ENCODE data around the gene PDX1. TPM values are rescaled to one million over a fixed set of nuclear protein-coding genes. Genes with fewer than 3 reads are reported as not detected.

PDX1 gene
- polyA plus RNA-seq, 1 of the 3 experiments (the other 2 are of a cell fraction) = not detected

- 7% methylated on average over 4 of the region's 4 CpGs for WGBS (ENCODE audit: low lambda C conversion rate)
- Histone ChIP-seq H3K9me3 (no peaks in the 10 kb centered on the region), H3K9me2 (no peaks in the 10 kb centered on the region), H3K4me1 (ENCODE audit: control insufficient read depth in 1 of 2, insufficient read depth in 2 of 2, low read depth in 1 of 2, low read length in 1 of 2) (no peaks in the 10 kb centered on the region), H2AFZ (ENCODE audit: low read depth) (no peak overlapping the region), H3K4me3 (ENCODE audit: low read depth in 2 of 2, low read length in 1 of 2) (no peak overlapping the region), H3K9ac (no peak overlapping the region), H3K79me2 (ENCODE audit: insufficient read depth) (no peaks in the 10 kb centered on the region), H3F3A (replicated peaks; ENCODE audit: insufficient read depth) (no peaks in the 10 kb centered on the region), H3K27me3 (ENCODE audit: insufficient read depth) (peaks cover 42% of the 10 kb centered on the region), H4K20me1 (ENCODE audit: insufficient read depth) (no peaks in the 10 kb centered on the region), H3K4me2 (no peak overlapping the region), H3K27ac (ENCODE audit: low read depth in 2 of 2, low read length in 1 of 2) (no peak overlapping the region), H3K36me3 (replicated peaks in 1 of 2; ENCODE audit: control insufficient read depth in 1 of 2, insufficient read depth in 2 of 2, low read length in 1 of 2) (no peaks in the 10 kb centered on the region)
- ChIA-PET POLR2A (no interaction called here), CTCF (no interaction called here)
- no peak for DNase-seq
- TF ChIP-seq GABPA (IDR thresholded peaks at IDR 0.05; ENCODE audit: low read depth) (no peak), GATA2 (CRISPR knock-in tag; IDR thresholded peaks at IDR 0.05) (no peak), RAD21 (IDR thresholded peaks at IDR 0.05; ENCODE audit: low read length) (no peak), RCOR1 (IDR thresholded peaks at IDR 0.05; ENCODE audit: low read length) (no peak), CHD2 (IDR thresholded peaks at IDR 0.05; ENCODE audit: low read length, partially characterized antibody) (no peak)
These were observed 10.4 kb upstream of the PDX1 start for GRCh38 chr13:27909378-27909777.

DNA sequence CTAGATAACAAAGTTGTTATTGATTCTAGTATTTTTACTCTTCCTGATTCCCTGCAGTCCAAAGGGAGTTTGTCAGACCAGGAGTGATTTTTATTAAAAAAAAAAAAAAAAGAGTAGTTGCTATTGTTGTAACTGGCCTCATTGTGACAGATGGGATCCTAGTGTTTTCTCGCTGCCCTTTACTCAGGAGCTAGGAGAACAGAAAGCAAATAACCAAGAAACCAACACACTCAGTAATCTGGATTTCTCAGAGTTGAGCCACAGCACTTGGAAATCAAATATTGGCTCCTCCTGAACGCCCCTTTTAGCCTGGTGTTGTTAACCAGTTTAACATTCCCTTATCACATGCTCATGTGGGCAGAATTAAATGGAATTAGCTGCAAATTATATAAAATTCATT lies 8.3 kb upstream of the PDX1 start:
- Histone ChIP-seq H3K9me3 (no peaks in the 10 kb centered on the region), H4K20me1 (ENCODE audit: insufficient read depth) (no peaks in the 10 kb centered on the region), H3K4me1 (ENCODE audit: control insufficient read depth in 1 of 2, insufficient read depth in 2 of 2, low read depth in 1 of 2, low read length in 1 of 2) (no peaks in the 10 kb centered on the region), H3K9ac (no peak overlapping the region), H3K9me2 (no peaks in the 10 kb centered on the region), H3K4me3 (ENCODE audit: low read depth in 2 of 2, low read length in 1 of 2) (no peak overlapping the region), H3K27me3 (ENCODE audit: insufficient read depth) (peaks cover 47% of the 10 kb centered on the region), H2AFZ (ENCODE audit: low read depth) (no peak overlapping the region), H3F3A (replicated peaks; ENCODE audit: insufficient read depth) (no peaks in the 10 kb centered on the region), H3K4me2 (no peak overlapping the region), H3K79me2 (ENCODE audit: insufficient read depth) (no peaks in the 10 kb centered on the region), H3K36me3 (replicated peaks in 1 of 2; ENCODE audit: control insufficient read depth in 1 of 2, insufficient read depth in 2 of 2, low read length in 1 of 2) (no peaks in the 10 kb centered on the region), H3K27ac (ENCODE audit: low read depth in 2 of 2, low read length in 1 of 2) (no peak overlapping the region)
- ChIA-PET POLR2A (no interaction called here), CTCF (no interaction called here)
- 2% methylated on average over 2 of the region's 2 CpGs for whole genome bisulfite sequencing (ENCODE audit: low lambda C conversion rate)
- TF ChIP-seq EP300 (IDR thresholded peaks at IDR 0.05; ENCODE audit: borderline replicate concordance in 1 of 2, low read depth in 1 of 2, low read length in 1 of 2) (no peak), GABPA (IDR thresholded peaks at IDR 0.05; ENCODE audit: low read depth) (no peak), SMC3 (IDR thresholded peaks at IDR 0.05; ENCODE audit: low read depth, low read length) (no peak), RCOR1 (IDR thresholded peaks at IDR 0.05; ENCODE audit: low read length) (no peak), TAF1 (IDR thresholded peaks at IDR 0.05; ENCODE audit: borderline replicate concordance, low read depth, low read length) (no peak), MXI1 (IDR thresholded peaks at IDR 0.05; ENCODE audit: low read depth, low read length) (no peak), RFX5 (IDR thresholded peaks at IDR 0.05; ENCODE audit: low read length) (no peak), TEAD4 (IDR thresholded peaks at IDR 0.05; ENCODE audit: borderline replicate concordance, insufficient read depth) (no peak)
- DNase-seq = no peak

- WGBS (ENCODE audit: low lambda C conversion rate) = 4% methylated on average over 1 of the region's 1 CpG
- H3F3A ChIP-seq (replicated peaks; ENCODE audit: insufficient read depth) = no peaks in the 10 kb centered on the region
- H3K4me1 ChIP-seq (ENCODE audit: control insufficient read depth in 1 of 2, insufficient read depth in 2 of 2, low read depth in 1 of 2, low read length in 1 of 2) = no peaks in the 10 kb centered on the region
- CTCF ChIA-PET = no interaction called here
- H3K4me2 ChIP-seq = no peak overlapping the region
- no peak overlapping the region for H2AFZ ChIP-seq (ENCODE audit: low read depth)
- H3K9ac ChIP-seq = no peak overlapping the region
- H3K4me3 ChIP-seq (ENCODE audit: low read depth in 2 of 2, low read length in 1 of 2) = no peak overlapping the region
- H3K36me3 ChIP-seq (replicated peaks in 1 of 2; ENCODE audit: control insufficient read depth in 1 of 2, insufficient read depth in 2 of 2, low read length in 1 of 2) = no peaks in the 10 kb centered on the region
- POLR2A ChIA-PET = no interaction called here
- H3K27ac ChIP-seq (ENCODE audit: low read depth in 2 of 2, low read length in 1 of 2) = no peak overlapping the region
- TF ChIP-seq, protein P1, sequence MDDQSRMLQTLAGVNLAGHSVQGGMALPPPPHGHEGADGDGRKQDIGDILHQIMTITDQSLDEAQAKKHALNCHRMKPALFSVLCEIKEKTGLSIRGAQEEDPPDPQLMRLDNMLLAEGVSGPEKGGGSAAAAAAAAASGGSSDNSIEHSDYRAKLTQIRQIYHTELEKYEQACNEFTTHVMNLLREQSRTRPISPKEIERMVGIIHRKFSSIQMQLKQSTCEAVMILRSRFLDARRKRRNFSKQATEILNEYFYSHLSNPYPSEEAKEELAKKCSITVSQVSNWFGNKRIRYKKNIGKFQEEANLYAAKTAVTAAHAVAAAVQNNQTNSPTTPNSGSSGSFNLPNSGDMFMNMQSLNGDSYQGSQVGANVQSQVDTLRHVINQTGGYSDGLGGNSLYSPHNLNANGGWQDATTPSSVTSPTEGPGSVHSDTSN (IDR thresholded peaks at IDR 0.05) = no peak
- no peak for TF ChIP-seq MEF2A (IDR thresholded peaks at IDR 0.05; ENCODE audit: borderline replicate concordance, low read depth)
- TF ChIP-seq FOXJ3 (CRISPR knock-in tag; IDR thresholded peaks at IDR 0.05) = no peak
- TF ChIP-seq ELF1 (IDR thresholded peaks at IDR 0.05) = no peak
- TF ChIP-seq EZH2phosphoT487 (IDR thresholded peaks at IDR 0.05; ENCODE audit: borderline replicate concordance, low read depth) = no peak
- TF ChIP-seq NRF1 (IDR thresholded peaks at IDR 0.05; ENCODE audit: low read depth, low read length) = no peak
- TF ChIP-seq RFX5 (IDR thresholded peaks at IDR 0.05; ENCODE audit: low read length) = no peak
- no peak for TF ChIP-seq TCF12 (IDR thresholded peaks at IDR 0.05)
- H4K20me1 ChIP-seq (ENCODE audit: insufficient read depth) = no peaks in the 10 kb centered on the region
- H3K27me3 ChIP-seq (ENCODE audit: insufficient read depth) = peaks cover 51% of the 10 kb centered on the region
- H3K9me3 ChIP-seq = no peaks in the 10 kb centered on the region
- H3K9me2 ChIP-seq = no peaks in the 10 kb centered on the region
- H3K79me2 ChIP-seq (ENCODE audit: insufficient read depth) = no peaks in the 10 kb centered on the region
- DNase-seq = no peak
These were observed 6.6 kb upstream of the PDX1 start for GRCh38 chr13:27913160-27913559.
